ENCODE results near the gene NAAA.

The NAAA gene

DNA sequence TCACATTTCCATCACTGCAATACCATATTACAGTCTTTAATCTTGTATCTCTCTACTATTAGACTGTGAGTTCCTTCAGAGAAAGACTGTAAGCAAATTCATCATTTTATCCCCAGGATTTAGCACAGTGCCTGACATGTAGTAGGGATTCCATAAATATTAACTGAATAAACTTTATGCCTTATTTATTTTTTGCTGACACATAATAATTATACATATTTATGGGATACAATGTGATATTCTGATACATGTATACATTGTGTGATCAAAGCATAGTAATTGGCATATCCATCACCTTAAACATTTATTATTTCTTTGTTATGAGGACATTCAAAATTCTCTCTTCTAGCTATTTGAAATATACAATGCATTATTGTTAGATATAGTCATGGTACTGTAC lies 42.3 kb downstream of the NAAA start:
- no peak for TF ChIP-seq EZH2phosphoT487 (IDR thresholded peaks at IDR 0.05; ENCODE audit: low read length)
- TF ChIP-seq, protein P1, sequence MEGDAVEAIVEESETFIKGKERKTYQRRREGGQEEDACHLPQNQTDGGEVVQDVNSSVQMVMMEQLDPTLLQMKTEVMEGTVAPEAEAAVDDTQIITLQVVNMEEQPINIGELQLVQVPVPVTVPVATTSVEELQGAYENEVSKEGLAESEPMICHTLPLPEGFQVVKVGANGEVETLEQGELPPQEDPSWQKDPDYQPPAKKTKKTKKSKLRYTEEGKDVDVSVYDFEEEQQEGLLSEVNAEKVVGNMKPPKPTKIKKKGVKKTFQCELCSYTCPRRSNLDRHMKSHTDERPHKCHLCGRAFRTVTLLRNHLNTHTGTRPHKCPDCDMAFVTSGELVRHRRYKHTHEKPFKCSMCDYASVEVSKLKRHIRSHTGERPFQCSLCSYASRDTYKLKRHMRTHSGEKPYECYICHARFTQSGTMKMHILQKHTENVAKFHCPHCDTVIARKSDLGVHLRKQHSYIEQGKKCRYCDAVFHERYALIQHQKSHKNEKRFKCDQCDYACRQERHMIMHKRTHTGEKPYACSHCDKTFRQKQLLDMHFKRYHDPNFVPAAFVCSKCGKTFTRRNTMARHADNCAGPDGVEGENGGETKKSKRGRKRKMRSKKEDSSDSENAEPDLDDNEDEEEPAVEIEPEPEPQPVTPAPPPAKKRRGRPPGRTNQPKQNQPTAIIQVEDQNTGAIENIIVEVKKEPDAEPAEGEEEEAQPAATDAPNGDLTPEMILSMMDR (IDR thresholded peaks at IDR 0.05; ENCODE audit: low read length), result no peak
- no peak for TF ChIP-seq EZH2 (optimal IDR thresholded peaks at IDR 0.05; ENCODE audit: low read depth, low read length)
- Histone ChIP-seq H3K4me3 (ENCODE audit: low read length) (no peak overlapping the region), H3K27me3 (replicated peaks; ENCODE audit: insufficient read depth, low read length) (no peaks in the 10 kb centered on the region), H3K9me2 (replicated peaks; ENCODE audit: insufficient read depth, low read length) (no peaks in the 10 kb centered on the region), H3K9me3 (replicated peaks; ENCODE audit: insufficient read depth, low read length) (no peaks in the 10 kb centered on the region), H3K27ac (ENCODE audit: low read length) (no peak overlapping the region), H3K4me1 (ENCODE audit: low read length) (peaks cover 12% of the 10 kb centered on the region; the same call in 1 of the 2 replicates), H3K9ac (ENCODE audit: low read length) (no peak overlapping the region), H2AFZ (ENCODE audit: low read length) (no peak overlapping the region), H3K4me2 (ENCODE audit: low read depth, low read length) (no peak overlapping the region), H4K20me1 (ENCODE audit: insufficient read depth, low read length) (no peaks in the 10 kb centered on the region), H3K79me2 (ENCODE audit: low read length) (no peaks in the 10 kb centered on the region), H3F3A (ENCODE audit: insufficient read depth, low read length) (peaks cover 11% of the 10 kb centered on the region), H3K36me3 (replicated peaks; ENCODE audit: insufficient read depth, low read length) (no peaks in the 10 kb centered on the region)
- DNase-seq, result no peak

DNA sequence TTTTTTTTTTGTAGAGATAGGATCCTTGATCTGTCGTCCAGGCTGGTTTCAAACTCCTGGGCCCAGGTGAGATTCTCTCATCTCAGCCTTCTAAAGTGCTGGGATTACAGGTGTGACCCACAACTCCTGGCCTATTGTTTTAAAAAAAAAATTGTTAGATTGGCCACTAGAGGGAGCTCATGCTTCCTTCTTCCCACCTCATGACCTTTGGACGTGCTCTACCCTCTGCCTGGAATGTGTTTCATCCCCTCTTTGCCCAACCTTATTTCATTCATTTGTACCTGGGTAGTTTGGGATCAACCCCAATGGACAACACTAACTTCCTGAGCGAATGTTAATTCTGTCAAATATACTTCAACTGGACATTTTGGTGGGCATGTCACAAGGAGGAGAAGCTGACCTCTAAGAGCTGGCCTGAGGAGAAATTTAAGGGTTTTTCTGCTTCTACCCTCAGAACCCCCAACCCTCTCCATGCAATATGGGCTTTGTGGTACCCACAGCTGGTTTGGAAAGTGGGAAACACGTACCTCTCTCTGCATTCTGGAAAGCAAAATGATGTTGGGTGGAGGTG lies 45.0 kb downstream of the NAAA start:
- Histone ChIP-seq H3K4me3 (ENCODE audit: low read length) (no peak overlapping the region), H3K36me3 (replicated peaks; ENCODE audit: insufficient read depth, low read length) (no peaks in the 10 kb centered on the region), H3K9me2 (replicated peaks; ENCODE audit: insufficient read depth, low read length) (no peaks in the 10 kb centered on the region), H4K20me1 (ENCODE audit: insufficient read depth, low read length) (no peaks in the 10 kb centered on the region), H3K4me1 (ENCODE audit: low read length) (no peaks in the 10 kb centered on the region), H3K79me2 (ENCODE audit: low read length) (no peaks in the 10 kb centered on the region), H3K27me3 (replicated peaks; ENCODE audit: insufficient read depth, low read length) (no peaks in the 10 kb centered on the region), H3F3A (ENCODE audit: insufficient read depth, low read length) (no peaks in the 10 kb centered on the region), H3K9me3 (replicated peaks; ENCODE audit: insufficient read depth, low read length) (no peaks in the 10 kb centered on the region), H3K4me2 (ENCODE audit: low read depth, low read length) (no peak overlapping the region), H2AFZ (ENCODE audit: low read length) (peak overlapping the region; percentile 36; the same call in 1 of the 2 replicates), H3K9ac (ENCODE audit: low read length) (no peak overlapping the region), H3K27ac (ENCODE audit: low read length) (no peak overlapping the region)
- DNase-seq, result peak; percentile 41
- no peak for TF ChIP-seq EZH2 (optimal IDR thresholded peaks at IDR 0.05; ENCODE audit: low read depth, low read length)
- TF ChIP-seq, protein P1 (IDR thresholded peaks at IDR 0.05; ENCODE audit: low read length), result peak; percentile 69
- TF ChIP-seq EZH2phosphoT487 (IDR thresholded peaks at IDR 0.05; ENCODE audit: low read length), result no peak

DNA sequence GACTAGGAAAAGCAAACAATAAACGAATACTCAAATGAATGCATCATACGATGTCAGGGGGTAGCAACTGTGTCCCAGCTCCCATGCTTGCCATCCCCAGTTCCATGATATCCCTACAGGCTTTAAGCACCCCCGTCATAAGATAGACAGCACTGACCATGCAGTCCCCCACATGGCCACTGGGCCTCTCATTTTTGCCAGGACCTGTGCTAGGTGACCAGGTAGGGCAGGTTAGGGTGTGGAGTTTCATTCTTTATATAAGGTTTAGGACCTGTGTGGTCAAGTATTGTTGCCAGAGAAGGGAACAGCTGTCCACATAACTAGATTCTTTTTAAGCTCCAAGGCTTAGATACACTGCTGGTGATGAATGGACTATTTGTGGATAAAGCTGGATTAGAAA lies 48.3 kb downstream of the NAAA start:
- no peak overlapping the region for H3K9ac ChIP-seq (ENCODE audit: low read length)
- no peaks in the 10 kb centered on the region for H3K9me2 ChIP-seq (replicated peaks; ENCODE audit: insufficient read depth, low read length)
- H3K4me3 ChIP-seq (ENCODE audit: low read length), result no peak overlapping the region
- H3K27me3 ChIP-seq (replicated peaks; ENCODE audit: insufficient read depth, low read length), result no peaks in the 10 kb centered on the region
- H4K20me1 ChIP-seq (ENCODE audit: insufficient read depth, low read length), result no peaks in the 10 kb centered on the region
- no peaks in the 10 kb centered on the region for H3K36me3 ChIP-seq (replicated peaks; ENCODE audit: insufficient read depth, low read length)
- H3K4me1 ChIP-seq (ENCODE audit: low read length), result no peaks in the 10 kb centered on the region
- H3K9me3 ChIP-seq (replicated peaks; ENCODE audit: insufficient read depth, low read length), result no peaks in the 10 kb centered on the region
- no peak overlapping the region for H2AFZ ChIP-seq (ENCODE audit: low read length)
- H3K27ac ChIP-seq (ENCODE audit: low read length), result no peak overlapping the region
- DNase-seq, result no peak
- no peaks in the 10 kb centered on the region for H3K79me2 ChIP-seq (ENCODE audit: low read length)
- TF ChIP-seq, protein P1 (IDR thresholded peaks at IDR 0.05; ENCODE audit: low read length), result peak; percentile 25
- TF ChIP-seq EZH2phosphoT487 (IDR thresholded peaks at IDR 0.05; ENCODE audit: low read length) (no peak), EZH2 (optimal IDR thresholded peaks at IDR 0.05; ENCODE audit: low read depth, low read length) (no peak)
- H3K4me2 ChIP-seq (ENCODE audit: low read depth, low read length), result no peak overlapping the region
- H3F3A ChIP-seq (ENCODE audit: insufficient read depth, low read length), result no peaks in the 10 kb centered on the region

All from MM.1S (cell line).